ENCODE results near the gene KMT2D.

The KMT2D gene

GRCh38 chr12:49039421-49040363, 20.9 kb downstream of the KMT2D start:
- Mint-ChIP-seq H3K36me3 (peaks cover 37% of the 10 kb centered on the region), H3K27ac (peak overlapping the region; percentile 45)

GRCh38 chr12:49038291-49038955, 22.2 kb downstream of the KMT2D start:
- H3K27me3 Mint-ChIP-seq = no peaks in the 10 kb centered on the region
- H3K27ac Mint-ChIP-seq = no peak overlapping the region
- no peaks in the 10 kb centered on the region for H3K9me3 Mint-ChIP-seq
- ATAC-seq (ENCODE audit: low read depth) = no peak
- H3K4me1 Mint-ChIP-seq = peaks cover 2% of the 10 kb centered on the region
- no peak for DNase-seq (ENCODE audit: low spot score in 2 of 2)
- peaks cover 31% of the 10 kb centered on the region for H3K36me3 Mint-ChIP-seq
- H3K4me3 Mint-ChIP-seq = no peak overlapping the region

More at GRCh38 chr12:49039421-49040363, 20.9 kb downstream of the KMT2D start:
- H3K4me1 Mint-ChIP-seq = peaks cover 7% of the 10 kb centered on the region
- DNase-seq (ENCODE audit: low spot score in 2 of 2) = no peak
- H3K4me3 Mint-ChIP-seq = no peak overlapping the region
- no peaks in the 10 kb centered on the region for H3K27me3 Mint-ChIP-seq
- no peak for ATAC-seq (ENCODE audit: low read depth)
- no peaks in the 10 kb centered on the region for H3K9me3 Mint-ChIP-seq

GRCh38 chr12:49037947-49038237, 22.7 kb downstream of the KMT2D start:
- Mint-ChIP-seq H3K4me3 (no peak overlapping the region), H3K4me1 (peaks cover 2% of the 10 kb centered on the region), H3K9me3 (no peaks in the 10 kb centered on the region), H3K27me3 (no peaks in the 10 kb centered on the region), H3K27ac (no peak overlapping the region), H3K36me3 (peaks cover 31% of the 10 kb centered on the region)
- DNase-seq (ENCODE audit: low spot score in 2 of 2) (no peak), ATAC-seq (ENCODE audit: low read depth) (no peak)

DNA sequence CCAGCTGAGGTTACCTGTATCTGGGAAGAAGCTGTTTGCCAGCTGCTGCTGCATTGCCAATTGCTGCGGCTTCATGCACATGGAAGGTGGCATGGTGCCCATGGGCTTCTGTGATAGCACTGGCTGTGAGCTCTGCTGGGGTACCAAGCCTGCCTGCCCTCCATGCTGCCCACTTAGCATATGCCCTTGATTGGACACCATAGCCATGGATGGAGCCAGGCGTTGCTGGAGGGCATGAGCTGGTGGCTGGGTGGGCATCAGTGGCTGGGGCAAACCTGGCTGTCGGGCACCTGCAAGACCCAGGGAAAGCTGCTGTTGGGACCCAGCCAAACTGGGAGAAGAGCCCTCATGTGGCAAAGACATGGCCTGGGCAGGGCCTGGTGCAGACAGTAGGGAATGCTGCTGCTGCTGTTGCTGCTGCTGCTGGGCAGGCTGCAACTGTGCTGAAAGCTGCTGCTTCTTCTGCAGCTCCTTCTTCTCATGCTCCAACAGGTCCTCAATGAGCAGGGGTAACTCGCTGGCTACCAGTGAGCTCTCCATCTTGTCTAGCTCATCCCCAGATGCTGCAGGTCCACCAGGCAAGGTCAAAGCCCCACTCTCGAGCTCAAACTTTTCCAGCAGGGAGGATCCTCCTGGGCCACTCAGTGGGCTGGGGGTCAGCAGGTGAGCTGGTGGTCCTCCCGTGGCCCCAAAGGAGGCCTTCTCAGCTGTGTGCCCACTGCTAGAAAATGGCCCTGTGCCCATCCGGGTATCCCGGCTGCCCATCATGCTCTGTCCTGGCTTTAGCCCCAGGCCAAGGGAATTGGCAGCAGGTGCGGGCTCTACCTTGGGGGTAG, 23.3 kb downstream of the KMT2D start:
- H3K27ac Mint-ChIP-seq = no peak overlapping the region
- DNase-seq (ENCODE audit: low spot score in 2 of 2) = no peak
- peaks cover 2% of the 10 kb centered on the region for H3K4me1 Mint-ChIP-seq
- no peak overlapping the region for H3K4me3 Mint-ChIP-seq
- H3K27me3 Mint-ChIP-seq = no peaks in the 10 kb centered on the region
- H3K36me3 Mint-ChIP-seq = peaks cover 32% of the 10 kb centered on the region
- ATAC-seq (ENCODE audit: low read depth) = no peak
- no peaks in the 10 kb centered on the region for H3K9me3 Mint-ChIP-seq

- Mint-ChIP-seq H3K36me3 (peaks cover 30% of the 10 kb centered on the region), H3K4me1 (peaks cover 2% of the 10 kb centered on the region), H3K27me3 (no peaks in the 10 kb centered on the region), H3K9me3 (no peaks in the 10 kb centered on the region), H3K4me3 (no peak overlapping the region), H3K27ac (no peak overlapping the region)
- ATAC-seq (ENCODE audit: low read depth) (no peak), DNase-seq (ENCODE audit: low spot score in 2 of 2) (no peak)
These were observed 24.6 kb downstream of the KMT2D start for GRCh38 chr12:49036029-49036428.

DNA sequence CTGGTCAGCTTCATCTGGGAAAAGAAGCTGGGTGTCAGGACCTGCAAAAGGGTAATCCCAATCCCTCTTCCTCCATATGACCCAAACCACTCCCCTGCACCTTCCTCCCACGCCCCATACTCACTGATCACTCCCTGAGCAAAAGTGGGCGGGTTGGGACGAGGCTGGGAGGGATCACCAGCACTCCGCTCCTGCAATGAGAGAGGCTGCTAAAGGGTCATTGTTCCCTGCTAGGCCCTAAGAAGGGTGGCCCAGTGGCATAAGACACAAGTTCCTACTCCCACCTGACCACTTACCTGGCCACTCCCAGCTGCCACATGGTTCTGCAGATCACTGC, 26.3 kb downstream of the KMT2D start:
- peaks cover 23% of the 10 kb centered on the region for H3K36me3 Mint-ChIP-seq
- ATAC-seq (ENCODE audit: low read depth) = no peak
- peaks cover 2% of the 10 kb centered on the region for H3K4me1 Mint-ChIP-seq

GRCh38 chr12:49033611-49034285, 26.8 kb downstream of the KMT2D start:
- Mint-ChIP-seq H3K4me3 (no peak overlapping the region), H3K36me3 (peaks cover 22% of the 10 kb centered on the region), H3K4me1 (peaks cover 2% of the 10 kb centered on the region), H3K27me3 (no peaks in the 10 kb centered on the region), H3K27ac (no peak overlapping the region), H3K9me3 (no peaks in the 10 kb centered on the region)
- no peak for DNase-seq (ENCODE audit: low spot score in 2 of 2)
- ATAC-seq (ENCODE audit: low read depth) = no peak

More for the DNA sequence above, 26.3 kb downstream of the KMT2D start:
- Mint-ChIP-seq H3K27ac (no peak overlapping the region), H3K9me3 (no peaks in the 10 kb centered on the region), H3K4me3 (no peak overlapping the region), H3K27me3 (no peaks in the 10 kb centered on the region)
- no peak for DNase-seq (ENCODE audit: low spot score in 2 of 2)

- H3K36me3 Mint-ChIP-seq = peaks cover 19% of the 10 kb centered on the region
- H3K4me1 Mint-ChIP-seq = peaks cover 2% of the 10 kb centered on the region
- H3K27ac Mint-ChIP-seq = no peak overlapping the region
- DNase-seq (ENCODE audit: low spot score in 2 of 2) (no peak), ATAC-seq (ENCODE audit: low read depth) (no peak)
- H3K4me3 Mint-ChIP-seq = no peak overlapping the region
- H3K9me3 Mint-ChIP-seq = no peaks in the 10 kb centered on the region
- H3K27me3 Mint-ChIP-seq = no peaks in the 10 kb centered on the region
These were observed 27.7 kb downstream of the KMT2D start for GRCh38 chr12:49032679-49033447.

DNA sequence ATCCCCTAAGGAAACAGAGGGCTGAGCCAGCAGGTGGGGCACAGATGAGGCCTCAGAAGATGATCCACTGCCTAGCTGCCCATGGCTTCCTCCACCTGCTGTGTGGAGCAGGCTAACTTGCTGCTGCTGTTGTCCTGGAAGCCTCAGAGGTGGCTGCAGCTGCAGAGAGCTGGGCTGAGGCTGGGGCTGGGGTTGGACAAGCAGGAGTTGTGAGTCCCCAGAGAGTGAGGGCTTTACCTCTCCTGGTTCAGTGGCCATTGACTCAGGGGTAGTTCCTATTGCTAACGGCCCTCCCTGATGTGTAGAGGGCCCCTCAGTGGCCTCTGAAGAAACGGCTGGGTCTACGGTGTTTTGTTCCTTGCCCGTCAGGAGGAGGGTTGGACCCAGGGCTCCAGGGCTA, 28.3 kb downstream of the KMT2D start:
- peaks cover 2% of the 10 kb centered on the region for H3K4me1 Mint-ChIP-seq
- no peaks in the 10 kb centered on the region for H3K9me3 Mint-ChIP-seq
- H3K36me3 Mint-ChIP-seq = peaks cover 22% of the 10 kb centered on the region
- DNase-seq (ENCODE audit: low spot score in 2 of 2) (no peak), ATAC-seq (ENCODE audit: low read depth) (no peak)
- H3K4me3 Mint-ChIP-seq = no peak overlapping the region
- H3K27me3 Mint-ChIP-seq = no peaks in the 10 kb centered on the region
- H3K27ac Mint-ChIP-seq = no peak overlapping the region

DNA sequence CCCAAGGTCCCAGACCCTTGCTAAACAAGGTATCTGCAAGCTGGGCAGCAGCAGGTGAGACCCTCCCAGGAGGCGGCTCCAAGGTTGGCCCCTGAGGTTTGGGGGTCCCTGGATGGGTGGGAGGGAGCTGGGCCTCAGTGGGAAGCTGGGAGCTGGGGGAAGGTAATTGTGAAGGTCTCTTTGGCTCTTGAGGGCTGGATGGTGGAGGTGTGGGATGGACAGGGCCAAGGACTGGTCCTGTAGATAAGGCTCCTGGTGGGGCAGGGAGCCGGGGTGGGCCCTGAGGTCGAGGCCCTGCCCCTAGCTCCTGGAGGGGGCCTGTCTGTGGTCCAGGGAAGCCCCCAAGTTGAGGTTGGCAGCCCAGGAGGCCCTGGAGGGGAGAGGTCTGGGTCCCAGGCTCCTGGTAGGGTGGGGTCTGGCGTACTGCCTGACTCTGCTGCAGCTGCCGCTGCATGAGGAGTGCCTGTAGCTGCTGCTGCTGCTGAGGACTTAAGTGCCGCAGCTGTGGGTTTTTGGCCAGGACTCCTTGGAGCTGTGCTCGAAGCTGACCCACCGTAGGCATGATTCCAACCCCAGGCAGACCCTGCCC, 28.9 kb downstream of the KMT2D start:
- ATAC-seq (ENCODE audit: low read depth) (no peak), DNase-seq (ENCODE audit: low spot score in 2 of 2) (no peak)
- Mint-ChIP-seq H3K4me3 (no peak overlapping the region), H3K27ac (no peak overlapping the region), H3K9me3 (no peaks in the 10 kb centered on the region), H3K4me1 (peaks cover 2% of the 10 kb centered on the region), H3K36me3 (peaks cover 19% of the 10 kb centered on the region), H3K27me3 (no peaks in the 10 kb centered on the region)

DNA sequence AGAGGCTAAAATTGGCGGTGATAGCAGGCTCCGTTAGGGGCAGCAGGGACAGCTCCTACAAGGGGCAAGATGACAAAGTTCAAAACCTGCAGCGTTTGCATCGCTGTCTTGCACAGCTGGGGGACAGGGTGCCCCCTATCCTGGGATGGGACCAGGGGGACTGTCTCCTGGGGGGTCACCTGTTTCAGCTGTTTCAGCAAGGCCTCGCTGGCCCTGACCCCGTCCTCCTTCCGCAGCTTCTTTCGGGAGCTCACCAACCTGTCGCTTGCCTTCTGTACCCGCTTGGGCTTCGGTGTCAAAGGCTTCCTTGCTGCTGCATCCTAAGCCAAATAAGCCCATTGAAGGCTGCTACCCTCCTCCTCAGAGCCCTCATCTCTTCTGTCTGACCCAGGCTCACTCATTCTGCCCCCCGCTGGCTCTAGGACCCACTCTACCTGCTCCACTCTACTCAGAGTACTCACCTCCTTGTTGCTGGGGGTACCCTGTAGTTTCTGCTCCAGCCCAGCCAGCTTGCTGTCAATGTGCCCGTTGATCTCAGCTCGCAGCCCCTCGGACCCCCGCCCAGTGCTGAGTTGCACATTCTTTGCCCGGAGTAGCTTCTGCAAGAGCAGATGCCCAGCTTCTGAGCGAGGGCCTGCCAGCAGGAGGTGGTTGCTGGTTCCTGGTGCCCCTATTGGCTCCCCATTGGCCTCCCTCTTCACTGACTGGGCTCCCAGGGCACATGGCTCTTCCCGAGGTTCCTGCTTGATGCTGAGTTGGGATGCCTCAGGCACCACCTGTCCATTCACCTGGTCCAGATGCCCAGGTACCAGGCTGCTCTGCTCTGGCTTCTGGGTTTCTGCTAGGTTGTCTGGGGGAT, 29.7 kb downstream of the KMT2D start:
- H3K27me3 Mint-ChIP-seq = no peaks in the 10 kb centered on the region
- no peaks in the 10 kb centered on the region for H3K9me3 Mint-ChIP-seq
- peaks cover 19% of the 10 kb centered on the region for H3K36me3 Mint-ChIP-seq
- ATAC-seq (ENCODE audit: low read depth) (no peak), DNase-seq (ENCODE audit: low spot score in 2 of 2) (no peak)
- H3K4me3 Mint-ChIP-seq = no peak overlapping the region
- H3K4me1 Mint-ChIP-seq = peaks cover 2% of the 10 kb centered on the region
- no peak overlapping the region for H3K27ac Mint-ChIP-seq

DNA sequence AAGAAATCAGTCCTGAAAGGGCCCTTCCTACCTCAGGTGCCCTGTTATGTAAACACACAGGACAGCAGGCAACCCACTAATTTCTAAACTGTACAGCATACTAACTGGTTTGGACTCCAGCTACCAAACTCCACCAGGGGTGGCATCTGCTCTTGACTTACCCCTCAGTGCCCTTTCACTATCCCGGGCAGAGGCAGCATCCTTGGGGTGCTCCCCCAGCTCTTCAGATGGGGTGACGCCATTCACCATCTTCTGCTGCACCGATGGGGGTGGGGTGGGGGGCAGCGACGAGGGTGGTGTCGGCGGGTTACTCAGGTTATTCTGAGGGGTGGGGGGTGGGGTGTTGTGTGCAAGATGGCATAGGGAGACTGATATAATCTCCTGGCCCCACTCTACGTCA, 30.5 kb downstream of the KMT2D start:
- Mint-ChIP-seq H3K9me3 (no peaks in the 10 kb centered on the region), H3K36me3 (peaks cover 22% of the 10 kb centered on the region)

More for the DNA sequence above, 30.5 kb downstream of the KMT2D start:
- Mint-ChIP-seq H3K27me3 (no peaks in the 10 kb centered on the region), H3K27ac (peak overlapping the region; percentile 20), H3K4me3 (no peak overlapping the region), H3K4me1 (peaks cover 2% of the 10 kb centered on the region)
- no peak for ATAC-seq (ENCODE audit: low read depth)
- DNase-seq (ENCODE audit: low spot score in 2 of 2) = no peak

Measured in memory B cell (primary cell).